IMR-90 (cell line): Measurements from ENCODE around the gene ARAP3. TPM values are rescaled to one million over a fixed set of nuclear protein-coding genes. Genes with fewer than 3 reads are reported as not detected.

ENCODE experiments used
- ATAC-seq: fragments of 200-7000 bp; cut with Tn5 transposase; 2 replicates; pipeline ENCODE4 v1.9.1; 2020; ENCODE audit warnings: low read depth, mild to moderate bottlenecking, moderate library complexity
- BruUV-seq: library from RNA; stranded (reverse); fragments of 400-500 nt; replicated peaks from 2 replicates; lab custom pipeline; 2021; lab: Mats Ljungman, UMichigan
- CTCF ChIA-PET: fragments of 300-600 bp; formaldehyde crosslinking; extraction: SDS; loops from one replicate; lab custom pipeline; 2021; ENCODE audit warnings: antibody characterized with exemption; lab: Yijun Ruan, JAX
- POLR2A ChIA-PET: fragments of 300-600 bp; sonication (Branson Sonifier 250); formaldehyde crosslinking; loops from one replicate; lab custom pipeline; 2022; ENCODE audit warnings: antibody characterized with exemption; ENCODE audit not compliant: unreplicated experiment; lab: Charles Lee
- DNase-seq: peaks from one replicate; pipeline ENCODE4 v3.0.0; 2013
- H2AFZ ChIP-seq: replicated peaks from 2 replicates; pipeline ENCODE3; 2013; ENCODE audit warnings: low read length, mild to moderate bottlenecking; ENCODE audit not compliant: poor library complexity
- H2AK5ac ChIP-seq: 2 replicates; pipeline ENCODE4 v1.6.1; 2013; ENCODE audit warnings: low read depth, low read length, inconsistent platforms
- H2AK9ac ChIP-seq: replicated peaks from 2 replicates; pipeline ENCODE3; 2013; ENCODE audit warnings: mild to moderate bottlenecking, low read depth, low read length, moderate library complexity; ENCODE audit not compliant: poor library complexity
- H2BK120ac ChIP-seq: 2 replicates; pipeline ENCODE4 v1.6.1; 2013; ENCODE audit warnings: low read depth, low read length, inconsistent platforms
- H2BK15ac ChIP-seq: 3 replicates; pipeline ENCODE4 v1.6.1; 2013; ENCODE audit warnings: low read depth, low read length, inconsistent platforms
- H2BK20ac ChIP-seq: 2 replicates; pipeline ENCODE4 v1.6.1; 2013; ENCODE audit warnings: low read depth, mild to moderate bottlenecking, inconsistent platforms, low read length, moderate library complexity
- H2BK5ac ChIP-seq: 2 replicates; pipeline ENCODE4 v1.6.1; 2013; ENCODE audit warnings: mild to moderate bottlenecking, low read depth, low read length, inconsistent platforms; ENCODE audit not compliant: poor library complexity, severe bottlenecking
- H3K14ac ChIP-seq: replicated peaks from 2 replicates; pipeline ENCODE4 v1.6.1; 2013; ENCODE audit warnings: low read depth, low read length, inconsistent platforms
- H3K18ac ChIP-seq: 2 replicates; pipeline ENCODE4 v1.6.1; 2013; ENCODE audit warnings: low read depth, low read length, control low read depth
- H3K23ac ChIP-seq: 2 replicates; pipeline ENCODE4 v1.6.1; 2013; ENCODE audit warnings: low read depth, low read length, inconsistent platforms
- H3K27ac ChIP-seq: 2 replicates; pipeline ENCODE4 v1.5.1; 2013; ENCODE audit warnings: mild to moderate bottlenecking, control low read depth, low read length; ENCODE audit not compliant: insufficient read depth
- H3K27me3 ChIP-seq: 2 replicates; pipeline ENCODE4 v1.6.1; 2013; ENCODE audit warnings: low read length; ENCODE audit not compliant: control insufficient read depth, insufficient read depth
- H3K36me3 ChIP-seq: 2 replicates; pipeline ENCODE4 v1.6.1; 2013; ENCODE audit warnings: low read length, mixed read lengths; ENCODE audit not compliant: control insufficient read depth, insufficient read depth
- H3K4ac ChIP-seq: 2 replicates; pipeline ENCODE4 v1.6.1; 2013; ENCODE audit warnings: low read depth, low read length, inconsistent platforms
- H3K4me1 ChIP-seq: 2 replicates; pipeline ENCODE4 v1.6.1; 2013; ENCODE audit warnings: low read length, mixed read lengths; ENCODE audit not compliant: control insufficient read depth, insufficient read depth
- H3K4me2 ChIP-seq: 2 replicates; pipeline ENCODE4 v1.6.1; 2013; ENCODE audit warnings: low read depth, mild to moderate bottlenecking, control low read depth, low read length, moderate library complexity
- H3K4me3 ChIP-seq: 2 replicates; pipeline ENCODE4 v1.5.1; 2013; ENCODE audit warnings: low read depth, mild to moderate bottlenecking, control low read depth, low read length, moderate library complexity; ENCODE audit not compliant: insufficient read depth
- H3K56ac ChIP-seq: 2 replicates; pipeline ENCODE4 v1.6.1; 2013; ENCODE audit warnings: low read length, inconsistent platforms; ENCODE audit not compliant: insufficient read depth; ENCODE audit errors: extremely low read depth
- H3K79me1 ChIP-seq, 2 experiments: 2 replicates each; pipeline ENCODE4 v1.6.1; 2013; ENCODE audit warnings: low read length in 2 of 2, inconsistent platforms in 1 of 2, low read depth in 1 of 2
- H3K9ac ChIP-seq: 2 replicates; pipeline ENCODE4 v1.6.1; 2013; ENCODE audit warnings: low read depth, low read length, control low read depth
- H3K9me1 ChIP-seq: 2 replicates; pipeline ENCODE4 v1.6.1; 2013; ENCODE audit warnings: low read length, inconsistent platforms; ENCODE audit not compliant: insufficient read depth
- H3K9me3 ChIP-seq: 2 replicates; pipeline ENCODE4 v1.6.1; 2013; ENCODE audit warnings: low read length; ENCODE audit not compliant: control insufficient read depth, insufficient read depth
- H4K20me1 ChIP-seq: 2 replicates; pipeline ENCODE4 v1.6.1; 2013; ENCODE audit warnings: low read length, inconsistent platforms; ENCODE audit not compliant: insufficient read depth
- H4K5ac ChIP-seq: 2 replicates; pipeline ENCODE4 v1.6.1; 2013; ENCODE audit warnings: mild to moderate bottlenecking, low read depth, low read length, control low read depth
- H4K8ac ChIP-seq, 2 experiments: 2 replicates each; pipeline ENCODE4 v1.6.1; 2013; ENCODE audit warnings: low read depth in 2 of 2, low read length in 2 of 2, control low read depth in 1 of 2, inconsistent platforms in 1 of 2
- H4K91ac ChIP-seq: 2 replicates; pipeline ENCODE4 v1.6.1; 2013; ENCODE audit warnings: low read depth, low read length, inconsistent platforms; ENCODE audit not compliant: insufficient read depth
- CEBPB ChIP-seq: IDR thresholded peaks from 2 replicates; pipeline ENCODE4 v1.6.1; 2012; ENCODE audit warnings: low read depth, low read length, improper control_type of control experiment
- CHD1 ChIP-seq: IDR thresholded peaks from 2 replicates; pipeline ENCODE4 v1.6.1; 2012; ENCODE audit warnings: low read depth, low read length, improper control_type of control experiment
- ELK1 ChIP-seq: fragments of 150-350 bp; IDR thresholded peaks from 2 replicates; pipeline ENCODE4 v1.6.1; 2016; ENCODE audit warnings: low read depth, mild to moderate bottlenecking, low read length, moderate library complexity, borderline replicate concordance
- FOS ChIP-seq: fragments of 150-350 bp; IDR thresholded peaks from 2 replicates; pipeline ENCODE4 v1.6.1; 2016; ENCODE audit warnings: low read depth, low read length
- MAFK ChIP-seq: IDR thresholded peaks from 2 replicates; pipeline ENCODE4 v1.6.1; 2012; ENCODE audit warnings: low read depth, low read length, improper control_type of control experiment
- MAZ ChIP-seq: IDR thresholded peaks from 2 replicates; pipeline ENCODE4 v1.6.1; 2012; ENCODE audit warnings: low read depth, mild to moderate bottlenecking, low read length, improper control_type of control experiment, moderate library complexity, borderline replicate concordance
- MXI1 ChIP-seq: IDR thresholded peaks from 2 replicates; pipeline ENCODE4 v1.6.1; 2012; ENCODE audit warnings: low read depth, mild to moderate bottlenecking, low read length, moderate library complexity, borderline replicate concordance
- NFE2L2 ChIP-seq: fragments of 150-350 bp; IDR thresholded peaks from 2 replicates; pipeline ENCODE4 v1.6.1; 2016; ENCODE audit warnings: low read depth, mild to moderate bottlenecking, low read length
- POLR2A ChIP-seq: IDR thresholded peaks from 2 replicates; pipeline ENCODE4 v1.6.1; 2012; ENCODE audit warnings: mild to moderate bottlenecking, low read depth, low read length
- RAD21 ChIP-seq: IDR thresholded peaks from 2 replicates; pipeline ENCODE4 v1.6.1; 2012; ENCODE audit warnings: low read length, improper control_type of control experiment
- RCOR1 ChIP-seq: IDR thresholded peaks from 2 replicates; pipeline ENCODE4 v1.6.1; 2012; ENCODE audit warnings: mild to moderate bottlenecking, low read length, improper control_type of control experiment; ENCODE audit not compliant: insufficient replicate concordance
- RFX5 ChIP-seq: IDR thresholded peaks from 2 replicates; pipeline ENCODE4 v1.8.0; 2012; ENCODE audit warnings: low read depth, mild to moderate bottlenecking, low read length, moderate library complexity
- SMC3 ChIP-seq: fragments of 150-350 bp; IDR thresholded peaks from 2 replicates; pipeline ENCODE4 v1.6.1; 2016; ENCODE audit warnings: low read depth, mild to moderate bottlenecking, antibody characterized with exemption, low read length, moderate library complexity
- USF2 ChIP-seq: fragments of 150-350 bp; IDR thresholded peaks from 2 replicates; pipeline ENCODE4 v1.6.1; 2017; ENCODE audit warnings: mild to moderate bottlenecking, antibody characterized with exemption, low read length, low read depth
- WGBS, 2 experiments: methylation state at CpG; one replicate each; pipeline versions ENCODE4 v1.1.5 to v1.1.7; 2013; ENCODE audit warnings: missing lambda C conversion rate in 2 of 2; ENCODE audit not compliant: insufficient read length in 1 of 2; ENCODE audit errors: extremely low coverage in 2 of 2; 5-methylcytosine and 5-hydroxymethylcytosine counted together
- dilution Hi-C: fragments of 300-500 bp; cut with HindIII; formaldehyde crosslinking; loops from one replicate; pipeline ENCODE4 v1.14.3; 2018; ENCODE audit warnings: low sequenced_read_pairs; ENCODE audit not compliant: unreplicated experiment
- in situ Hi-C: fragments of 300-500 bp; cut with MboI; formaldehyde crosslinking; loops from 3 replicates; pipeline ENCODE4 v1.14.3; 2019; ENCODE audit warnings: low sequenced_read_pairs, inconsistent platforms, mixed read lengths
- intact Hi-C: fragments of 100-400 bp; cut with micrococcal nuclease; formaldehyde crosslinking; loops from 2 replicates; pipeline ENCODE4 v1.10.0; 2022
- polyA plus RNA-seq, 3 experiments: library from polyadenylated mRNA; depleted of rRNA; stranded (reverse); fragments of >200 nt; gene quantifications; 2 replicates each; pipeline ENCODE4 v1.2.3, GENCODE V29; 2012; ENCODE audit warnings: low replicate concordance in 1 of 3
- total RNA-seq: library from RNA; depleted of rRNA; stranded (reverse); fragments of >200 nt; gene quantifications from 2 replicates; pipeline ENCODE4 v1.2.3, GENCODE V29; 2012

ARAP3 gene
- total and polyA plus RNA-seq, 2 of the 4 experiments (the other 2 are of a cell fraction), result 2.2 to 6.9 TPM

- ChIA-PET POLR2A (no interaction called here), CTCF (interaction anchor here (1.0 to 3.3 kb wide), 2 partner anchors 11 to 12 kb away, joined by 4 to 18 read pairs; no protein-coding TSS in a partner anchor)
- H3K4ac ChIP-seq, result peak overlapping the region; percentile 93
- H4K20me1 ChIP-seq, result peaks cover 3% of the 10 kb centered on the region; the same call in 1 of the 2 replicates
- peak overlapping the region; percentile 12; the same call in 1 of the 2 replicates for H3K27ac ChIP-seq
- no TSS peak for BruUV-seq
- H3K56ac ChIP-seq, result no peak overlapping the region
- no peak overlapping the region for H3K9ac ChIP-seq
- peak overlapping the region; percentile 79 for H2AK5ac ChIP-seq
- peak overlapping the region; percentile 33; the same call in 1 of the 2 replicates for H4K5ac ChIP-seq
- H3K9me3 ChIP-seq, result no peaks in the 10 kb centered on the region
- dilution Hi-C loops (no loop called here), in situ Hi-C loops (no loop called here), intact Hi-C loops (loop anchor here (2.0 kb wide), 1 partner anchor 15 kb away; the partner anchor contains the start of gene DIAPH1)
- peak overlapping the region; percentile 78 for H2AK9ac ChIP-seq
- no peaks in the 10 kb centered on the region for H3K27me3 ChIP-seq
- peaks cover 23 to 46% of the 10 kb centered on the region in 2 experiments for H3K79me1 ChIP-seq
- H3K36me3 ChIP-seq, result no peaks in the 10 kb centered on the region
- H3K4me3 ChIP-seq, result no peak overlapping the region
- H2BK120ac ChIP-seq, result peak overlapping the region; percentile 86
- H2BK20ac ChIP-seq, result peak overlapping the region; percentile 90
- H3K4me2 ChIP-seq, result peak overlapping the region; percentile 51
- no peak overlapping the region; the same call in 2 of the 3 replicates for H2BK15ac ChIP-seq
- H3K9me1 ChIP-seq, result peaks cover 5% of the 10 kb centered on the region
- WGBS, 2 experiments, result 56% methylated on average over 2 of the region's 6 CpGs; no CpG with 5 or more reads in 1 of the 2 experiments
- H4K8ac ChIP-seq, result peak overlapping the region in 1 of 2 experiments; percentile 63; a peak in 2 of 4 replicates
- peak overlapping the region; percentile 94 for H3K14ac ChIP-seq
- ATAC-seq (peak; percentile 95), DNase-seq (peak; percentile 94)
- H3K23ac ChIP-seq, result peak overlapping the region; percentile 90
- peak overlapping the region; percentile 63 for H4K91ac ChIP-seq
- peak overlapping the region; percentile 50 for H3K18ac ChIP-seq
- H2AFZ ChIP-seq, result peak overlapping the region; percentile 66
- H3K4me1 ChIP-seq, result peaks cover 4% of the 10 kb centered on the region
- peak overlapping the region; percentile 61 for H2BK5ac ChIP-seq
- no peak for TF ChIP-seq RFX5
- TF ChIP-seq FOS, result 0 out of 2 replicates have a peak, but pooled peaks have one; percentile 17
- no peak for TF ChIP-seq CHD1
- no peak for TF ChIP-seq SMC3
- no peak for TF ChIP-seq USF2
- TF ChIP-seq CEBPB, result peak; percentile 97
- peak; percentile 30 for TF ChIP-seq RCOR1
- TF ChIP-seq RAD21, result no peak
- no peak for TF ChIP-seq ELK1
- peak; percentile 84 for TF ChIP-seq MXI1
- TF ChIP-seq MAFK, result no peak
- TF ChIP-seq POLR2A, result no peak
- 0 out of 2 replicates have a peak, but pooled peaks have one; percentile 29 for TF ChIP-seq MAZ
- TF ChIP-seq NFE2L2, result no peak
Observed at GRCh38 chr5:141603923-141604717, 77.9 kb downstream of the ARAP3 start.
